Measurements from ENCODE around the gene MPC1L.

MPC1L gene

DNA sequence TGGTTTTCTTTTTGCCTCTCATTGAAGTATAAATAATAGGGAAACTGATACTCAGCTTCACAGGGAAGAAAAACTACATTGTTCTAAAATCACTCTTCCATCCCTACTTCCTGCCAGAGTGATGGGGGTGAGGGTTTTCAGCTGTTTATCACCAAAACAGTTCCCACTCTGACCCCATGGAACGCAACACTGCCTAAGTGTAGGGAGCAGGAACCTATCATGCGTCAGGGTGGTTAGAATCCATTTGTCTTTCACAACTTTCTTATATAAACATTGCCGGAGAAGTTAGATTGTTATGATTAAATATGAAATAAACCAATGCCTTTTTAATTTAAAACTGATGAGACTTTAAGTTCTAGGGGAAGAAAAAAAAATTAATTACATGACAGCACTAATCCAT, 15.8 kb upstream of the MPC1L start:
- no peak for DNase-seq
- TF ChIP-seq GATA1 (IDR thresholded peaks at IDR 0.05; ENCODE audit: low read depth, low read length): no peak
- no peak for TF ChIP-seq POLR2A (IDR thresholded peaks at IDR 0.05; ENCODE audit: low read length)

- TF ChIP-seq GATA1 (IDR thresholded peaks at IDR 0.05; ENCODE audit: low read depth, low read length) (no peak), POLR2A (IDR thresholded peaks at IDR 0.05; ENCODE audit: low read length) (no peak)
- DNase-seq: no peak
These were observed 10.7 kb upstream of the MPC1L start for GRCh38 chrX:40612511-40612910.

DNA sequence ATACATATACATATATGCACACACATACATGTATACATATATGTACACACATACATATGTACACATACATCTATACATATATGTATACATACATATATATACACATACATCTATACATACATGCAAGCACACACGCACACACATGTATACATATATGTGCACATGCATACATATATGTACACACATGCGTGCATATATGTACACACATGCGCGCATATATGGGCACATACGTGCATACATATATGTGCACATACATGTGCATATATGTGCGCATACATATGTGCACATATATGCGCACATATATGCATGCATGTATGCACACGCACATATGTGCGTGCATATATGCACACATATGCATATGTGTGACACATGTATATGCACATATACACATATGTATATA, 7.3 kb upstream of the MPC1L start:
- no peak for DNase-seq
- no peak for TF ChIP-seq GATA1 (IDR thresholded peaks at IDR 0.05; ENCODE audit: low read depth, low read length)

DNA sequence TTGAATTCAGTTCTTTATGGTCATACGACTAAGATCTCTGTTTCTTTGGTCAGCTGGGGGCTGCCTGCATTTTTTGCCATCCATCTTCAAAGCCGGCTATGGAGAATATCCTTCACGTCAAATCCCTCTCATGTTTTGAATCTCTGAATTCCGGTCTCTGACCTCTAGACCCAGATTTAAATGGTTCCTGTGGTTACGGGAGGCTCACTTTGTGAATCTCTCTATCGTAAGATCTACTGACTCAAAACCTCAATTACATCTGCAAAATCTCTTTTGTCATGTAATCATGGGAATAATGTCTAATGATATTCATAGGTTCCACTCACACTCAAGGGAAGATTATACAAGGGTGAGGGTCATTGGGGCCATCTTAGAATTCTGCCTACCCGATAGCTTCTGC, 5.7 kb upstream of the MPC1L start:
- no peak for TF ChIP-seq POLR2A (IDR thresholded peaks at IDR 0.05; ENCODE audit: low read length)
- no peak for DNase-seq

DNA sequence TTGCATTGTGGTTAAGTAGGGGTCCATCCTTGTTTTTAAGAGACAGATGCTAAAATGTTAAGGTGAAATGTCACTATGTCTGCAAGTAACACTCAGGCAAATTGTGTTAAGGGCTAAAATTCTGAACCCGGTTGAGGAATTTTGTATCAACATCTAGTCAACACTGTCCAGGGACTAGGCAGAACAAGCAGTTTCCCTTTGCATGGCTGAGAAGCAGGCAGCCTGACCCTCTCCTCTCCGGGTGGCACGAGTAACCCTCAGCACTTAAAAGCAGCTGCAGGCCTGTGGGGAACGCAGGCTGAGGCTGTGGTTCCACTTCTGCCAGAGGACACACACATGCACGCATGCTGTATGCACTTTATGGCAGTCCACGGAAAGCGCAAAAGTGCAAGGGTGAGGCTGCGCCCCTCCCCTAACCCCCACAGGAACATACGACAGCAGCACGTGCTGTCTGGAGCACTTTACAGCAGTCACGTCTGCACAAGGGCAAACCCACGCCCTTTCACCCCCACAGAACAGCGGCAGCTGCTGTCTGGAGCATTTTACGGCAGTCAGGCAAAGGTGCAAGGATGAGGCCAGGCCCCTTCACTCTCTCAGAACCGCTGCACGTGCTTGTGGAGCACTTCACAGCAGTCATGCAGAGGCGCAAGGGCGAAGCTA, 619 bp upstream of the MPC1L start:
- DNase-seq: no peak
- TF ChIP-seq GATA1 (IDR thresholded peaks at IDR 0.05; ENCODE audit: low read depth, low read length) (no peak), POLR2A (IDR thresholded peaks at IDR 0.05; ENCODE audit: low read length) (no peak)

DNA sequence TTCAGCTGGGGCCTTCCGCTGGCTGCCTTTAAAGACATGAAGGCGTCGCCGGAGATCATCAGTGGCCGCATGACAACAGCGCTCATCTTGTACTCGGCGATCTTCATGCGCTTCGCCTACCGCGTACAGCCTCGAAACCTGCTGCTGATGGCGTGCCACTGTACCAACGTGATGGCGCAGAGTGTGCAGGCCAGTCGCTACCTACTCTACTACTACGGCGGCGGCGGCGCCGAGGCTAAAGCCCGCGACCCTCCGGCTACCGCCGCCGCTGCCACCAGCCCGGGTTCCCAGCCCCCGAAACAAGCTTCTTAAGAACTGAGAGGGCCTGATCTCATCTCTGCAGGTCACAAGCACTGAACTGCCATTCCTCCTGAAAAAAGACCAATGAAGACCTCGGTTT, 437 bp downstream of the MPC1L start:
- TF ChIP-seq POLR2A (IDR thresholded peaks at IDR 0.05; ENCODE audit: low read length) (no peak), GATA1 (IDR thresholded peaks at IDR 0.05; ENCODE audit: low read depth, low read length) (no peak)
- no peak for DNase-seq

GRCh38 chrX:40625294-40625693, 2.1 kb downstream of the MPC1L start:
- no peak for DNase-seq
- TF ChIP-seq POLR2A (IDR thresholded peaks at IDR 0.05; ENCODE audit: low read length) (no peak), GATA1 (IDR thresholded peaks at IDR 0.05; ENCODE audit: low read depth, low read length) (no peak)

- no peak for DNase-seq
- no peak for TF ChIP-seq POLR2A (IDR thresholded peaks at IDR 0.05; ENCODE audit: low read length)
- TF ChIP-seq GATA1 (IDR thresholded peaks at IDR 0.05; ENCODE audit: low read depth, low read length): no peak
These were observed 5.3 kb downstream of the MPC1L start for GRCh38 chrX:40628506-40628905.

GRCh38 chrX:40632199-40632598, 9.0 kb downstream of the MPC1L start:
- DNase-seq: no peak

GRCh38 chrX:40637687-40638086, 14.5 kb downstream of the MPC1L start:
- TF ChIP-seq POLR2A (IDR thresholded peaks at IDR 0.05; ENCODE audit: low read length) (no peak), GATA1 (IDR thresholded peaks at IDR 0.05; ENCODE audit: low read depth, low read length) (no peak)
- DNase-seq: no peak

More at GRCh38 chrX:40632199-40632598, 9.0 kb downstream of the MPC1L start:
- TF ChIP-seq GATA1 (IDR thresholded peaks at IDR 0.05; ENCODE audit: low read depth, low read length) (no peak), POLR2A (IDR thresholded peaks at IDR 0.05; ENCODE audit: low read length) (no peak)

DNA sequence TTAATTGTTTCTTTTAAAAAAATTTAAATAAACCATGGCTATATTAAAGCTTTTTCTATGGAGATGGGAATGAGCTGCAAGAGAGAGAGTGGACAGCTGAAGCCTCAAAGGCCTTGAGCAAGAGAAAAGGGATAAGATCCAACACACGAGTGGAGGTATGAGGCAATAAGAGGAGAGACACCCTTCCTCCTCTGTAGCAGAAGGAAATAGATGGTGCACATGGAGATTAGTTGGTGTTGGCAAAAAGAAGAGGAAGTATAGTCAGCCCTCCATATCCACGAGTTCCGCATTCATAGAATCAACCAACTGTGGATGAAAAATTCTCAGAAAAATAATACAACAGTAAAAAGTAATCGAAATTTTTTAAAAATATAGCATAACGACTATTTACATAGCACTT, 20.9 kb downstream of the MPC1L start:
- no peak for TF ChIP-seq GATA1 (IDR thresholded peaks at IDR 0.05; ENCODE audit: low read depth, low read length)
- TF ChIP-seq POLR2A (IDR thresholded peaks at IDR 0.05; ENCODE audit: low read length): no peak
- peak; percentile 38 to 48 for DNase-seq

- peak; percentile 84 to 85 for DNase-seq
- TF ChIP-seq GATA1 (IDR thresholded peaks at IDR 0.05; ENCODE audit: low read depth, low read length) (no peak), POLR2A (IDR thresholded peaks at IDR 0.05; ENCODE audit: low read length) (no peak)
These were observed 21.7 kb downstream of the MPC1L start for GRCh38 chrX:40644821-40645358.

GRCh38 chrX:40646489-40647306, 23.5 kb downstream of the MPC1L start:
- DNase-seq: peak; percentile 68 to 76

GRCh38 chrX:40647307-40648197, 24.3 kb downstream of the MPC1L start, which contains the start of gene CXorf38:
CXorf38 (minus strand) TSS chrX:40647561; CDS start chrX:40647520, 41 bp downstream.
- peak; percentile 92 to 96 for DNase-seq
- TF ChIP-seq GATA1 (IDR thresholded peaks at IDR 0.05; ENCODE audit: low read depth, low read length): no peak
- peak; percentile 38 for TF ChIP-seq POLR2A (IDR thresholded peaks at IDR 0.05; ENCODE audit: low read length)

More at GRCh38 chrX:40646489-40647306, 23.5 kb downstream of the MPC1L start:
- no peak for TF ChIP-seq POLR2A (IDR thresholded peaks at IDR 0.05; ENCODE audit: low read length)
- TF ChIP-seq GATA1 (IDR thresholded peaks at IDR 0.05; ENCODE audit: low read depth, low read length): no peak
